ENCODE data around the gene TEX54.

- no peak for TF ChIP-seq CTCF (optimal IDR thresholded peaks at IDR 0.05 in 1 of 3, IDR thresholded peaks at IDR 0.05 in 1 of 3, conservative IDR thresholded peaks at IDR 0.05 in 1 of 3; ENCODE audit: extremely low read depth in 1 of 3, insufficient read depth in 2 of 3, low read length in 3 of 3)
- no peak for TF ChIP-seq EZH2 (IDR thresholded peaks at IDR 0.05; ENCODE audit: low read length)
Measured at GRCh38 chr11:62847767-62848314, 15.2 kb upstream of the TEX54 start.
